OCI-LY1 (cell line): ENCODE measurements around the gene PPM1E.

Experiments
- H2AFZ ChIP-seq: fragments of 200-600 bp; sonication (generic), shearing (Covaris generic); 2 replicates; pipeline ENCODE4 v1.6.0; 2014; ENCODE audit warnings: antibody characterized with exemption, mild to moderate bottlenecking, low read length
- H3F3A ChIP-seq: fragments of 200-600 bp; sonication (generic), shearing (Covaris generic); 2 replicates; pipeline ENCODE4 v1.6.0; 2014; ENCODE audit warnings: mild to moderate bottlenecking, antibody characterized with exemption, low read length, moderate library complexity; ENCODE audit not compliant: insufficient read depth
- H3K27ac ChIP-seq: fragments of 200-600 bp; sonication (generic); 2 replicates; pipeline ENCODE4 v1.5.1; 2014; ENCODE audit warnings: low read length, mixed run types, mild to moderate bottlenecking, low read depth; ENCODE audit not compliant: poor library complexity, severe bottlenecking
- H3K27me3 ChIP-seq: fragments of 200-600 bp; sonication (generic); 2 replicates; pipeline ENCODE4 v1.6.0; 2014; ENCODE audit warnings: antibody characterized with exemption, mild to moderate bottlenecking, low read length, moderate library complexity; ENCODE audit not compliant: insufficient read depth
- H3K36me3 ChIP-seq: fragments of 200-600 bp; sonication (generic); 2 replicates; pipeline ENCODE4 v1.6.1; 2014; ENCODE audit warnings: mild to moderate bottlenecking, antibody characterized with exemption, low read length, moderate library complexity, mixed read lengths; ENCODE audit not compliant: insufficient read depth
- H3K4me1 ChIP-seq: fragments of 200-600 bp; sonication (generic); 2 replicates; pipeline ENCODE4 v1.5.1; 2014; ENCODE audit warnings: mild to moderate bottlenecking, low read length, moderate library complexity; ENCODE audit not compliant: insufficient read depth, severe bottlenecking
- H3K4me2 ChIP-seq: fragments of 200-600 bp; sonication (generic), shearing (Covaris generic); 2 replicates; pipeline ENCODE4 v1.6.1; 2014; ENCODE audit warnings: low read length
- H3K4me3 ChIP-seq: fragments of 200-600 bp; sonication (generic); 2 replicates; pipeline ENCODE4 v1.5.1; 2014; ENCODE audit warnings: low read length, low read depth, mild to moderate bottlenecking, mixed read lengths; ENCODE audit not compliant: poor library complexity, severe bottlenecking
- H3K79me2 ChIP-seq: fragments of 200-600 bp; shearing (Covaris generic); 2 replicates; pipeline ENCODE4 v1.6.1; 2016; ENCODE audit warnings: mixed run types, low read length, mixed read lengths; ENCODE audit not compliant: insufficient read depth
- H3K9ac ChIP-seq: fragments of 200-600 bp; sonication (generic), shearing (Covaris generic); 2 replicates; pipeline ENCODE4 v1.6.1; 2014; ENCODE audit warnings: mild to moderate bottlenecking, low read length, mixed read lengths
- H3K9me2 ChIP-seq: fragments of 200-600 bp; sonication (generic), shearing (Covaris generic); 2 replicates; pipeline ENCODE4 v1.6.1; 2014; ENCODE audit warnings: low read depth, mild to moderate bottlenecking, low read length, mixed read lengths
- H3K9me3 ChIP-seq: fragments of 200-600 bp; shearing (Covaris generic); 2 replicates; pipeline ENCODE4 v1.6.1; 2014; ENCODE audit warnings: low read length, mixed read lengths
- H4K20me1 ChIP-seq: fragments of 200-600 bp; sonication (generic), shearing (Covaris generic); 2 replicates; pipeline ENCODE4 v1.6.0; 2016; ENCODE audit warnings: mild to moderate bottlenecking, low read length; ENCODE audit not compliant: insufficient read depth
- EZH2 ChIP-seq: fragments of 200-600 bp; sonication (generic), shearing (Covaris generic); IDR thresholded peaks from 2 replicates; pipeline ENCODE4 v1.8.0; 2017; ENCODE audit warnings: borderline replicate concordance, mixed run types, mild to moderate bottlenecking, antibody characterized with exemption, low read length, moderate library complexity, mixed read lengths
- TF ChIP-seq, protein P1 (sequence below): fragments of 200-600 bp; sonication (generic), shearing (Covaris generic); IDR thresholded peaks from 2 replicates; pipeline ENCODE4 v1.5.1; 2017; ENCODE audit warnings: mild to moderate bottlenecking, antibody characterized with exemption, low read length, moderate library complexity, mixed read lengths

The PPM1E gene

GRCh38 chr17:58997756-58998553 is 242.3 kb downstream of the PPM1E start:
- Histone ChIP-seq H3K9me2 (no peaks in the 10 kb centered on the region), H3K9me3 (no peaks in the 10 kb centered on the region), H3K9ac (no peak overlapping the region), H3K4me1 (peaks cover 18% of the 10 kb centered on the region), H4K20me1 (no peaks in the 10 kb centered on the region), H3K4me3 (no peak overlapping the region), H2AFZ (no peak overlapping the region), H3K36me3 (peaks cover 49% of the 10 kb centered on the region), H3K79me2 (no peaks in the 10 kb centered on the region), H3F3A (no peaks in the 10 kb centered on the region), H3K27ac (no peak overlapping the region), H3K4me2 (no peak overlapping the region), H3K27me3 (no peaks in the 10 kb centered on the region)
- TF ChIP-seq, protein P1, sequence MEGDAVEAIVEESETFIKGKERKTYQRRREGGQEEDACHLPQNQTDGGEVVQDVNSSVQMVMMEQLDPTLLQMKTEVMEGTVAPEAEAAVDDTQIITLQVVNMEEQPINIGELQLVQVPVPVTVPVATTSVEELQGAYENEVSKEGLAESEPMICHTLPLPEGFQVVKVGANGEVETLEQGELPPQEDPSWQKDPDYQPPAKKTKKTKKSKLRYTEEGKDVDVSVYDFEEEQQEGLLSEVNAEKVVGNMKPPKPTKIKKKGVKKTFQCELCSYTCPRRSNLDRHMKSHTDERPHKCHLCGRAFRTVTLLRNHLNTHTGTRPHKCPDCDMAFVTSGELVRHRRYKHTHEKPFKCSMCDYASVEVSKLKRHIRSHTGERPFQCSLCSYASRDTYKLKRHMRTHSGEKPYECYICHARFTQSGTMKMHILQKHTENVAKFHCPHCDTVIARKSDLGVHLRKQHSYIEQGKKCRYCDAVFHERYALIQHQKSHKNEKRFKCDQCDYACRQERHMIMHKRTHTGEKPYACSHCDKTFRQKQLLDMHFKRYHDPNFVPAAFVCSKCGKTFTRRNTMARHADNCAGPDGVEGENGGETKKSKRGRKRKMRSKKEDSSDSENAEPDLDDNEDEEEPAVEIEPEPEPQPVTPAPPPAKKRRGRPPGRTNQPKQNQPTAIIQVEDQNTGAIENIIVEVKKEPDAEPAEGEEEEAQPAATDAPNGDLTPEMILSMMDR = no peak
- TF ChIP-seq EZH2 = no peak

DNA sequence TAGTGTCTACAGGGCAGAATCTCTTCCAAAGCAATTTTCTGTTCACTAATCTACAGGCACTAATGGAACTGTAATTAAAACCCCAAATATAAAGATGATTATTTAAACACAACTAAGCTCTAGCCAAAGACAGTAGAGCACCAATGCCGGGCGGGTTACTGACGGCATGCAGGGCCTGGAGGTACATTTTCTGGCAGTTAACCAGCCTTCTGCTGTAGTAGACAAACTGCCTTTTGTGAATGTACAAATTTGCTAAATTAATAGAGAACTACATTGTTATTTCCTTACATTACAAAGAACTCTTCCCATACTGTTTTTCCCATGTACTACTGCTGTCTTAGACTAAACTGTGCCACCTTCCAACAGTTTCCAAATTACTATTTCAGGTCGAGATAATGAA is 243.2 kb downstream of the PPM1E start:
- Histone ChIP-seq H3K4me1 (peaks cover 18% of the 10 kb centered on the region), H3K4me2 (no peak overlapping the region), H3K9ac (no peak overlapping the region), H3K79me2 (no peaks in the 10 kb centered on the region), H4K20me1 (no peaks in the 10 kb centered on the region), H2AFZ (no peak overlapping the region), H3K27me3 (no peaks in the 10 kb centered on the region), H3K36me3 (peaks cover 43% of the 10 kb centered on the region), H3K9me3 (no peaks in the 10 kb centered on the region), H3F3A (no peaks in the 10 kb centered on the region), H3K4me3 (no peak overlapping the region), H3K27ac (no peak overlapping the region), H3K9me2 (no peaks in the 10 kb centered on the region)
- TF ChIP-seq, protein P1 = no peak
- TF ChIP-seq EZH2 = no peak

DNA sequence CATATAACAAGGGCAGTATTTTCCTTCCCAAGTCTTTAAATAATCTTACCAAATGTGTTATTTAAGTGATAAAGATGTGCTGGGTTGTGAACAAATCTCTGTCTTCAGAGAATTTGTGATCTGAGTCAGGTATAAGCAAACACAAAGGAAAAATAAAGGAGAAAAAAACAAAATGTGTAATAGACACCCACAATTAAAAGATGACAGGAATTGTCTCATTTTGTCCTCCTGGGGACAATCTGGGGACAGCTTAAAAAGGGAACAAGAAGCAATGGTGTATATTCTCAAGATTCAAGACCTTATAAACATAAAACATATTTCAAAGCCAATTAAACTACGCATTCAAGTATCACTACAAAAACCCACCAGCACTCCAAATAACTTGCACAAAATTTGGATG is 243.8 kb downstream of the PPM1E start:
- H3K9me2 ChIP-seq = no peaks in the 10 kb centered on the region

More for the DNA sequence above, 243.8 kb downstream of the PPM1E start:
- Histone ChIP-seq H3K9me3 (no peaks in the 10 kb centered on the region), H3K4me2 (no peak overlapping the region), H3K9ac (no peak overlapping the region), H3K4me3 (no peak overlapping the region), H3K27me3 (no peaks in the 10 kb centered on the region), H3K36me3 (peaks cover 43% of the 10 kb centered on the region), H3F3A (no peaks in the 10 kb centered on the region), H4K20me1 (no peaks in the 10 kb centered on the region), H2AFZ (no peak overlapping the region), H3K27ac (no peak overlapping the region), H3K4me1 (peaks cover 18% of the 10 kb centered on the region), H3K79me2 (no peaks in the 10 kb centered on the region)
- no peak for TF ChIP-seq EZH2
- TF ChIP-seq, protein P1 = no peak
